Measurements from ENCODE around the gene IRX4.

The IRX4 gene

DNA sequence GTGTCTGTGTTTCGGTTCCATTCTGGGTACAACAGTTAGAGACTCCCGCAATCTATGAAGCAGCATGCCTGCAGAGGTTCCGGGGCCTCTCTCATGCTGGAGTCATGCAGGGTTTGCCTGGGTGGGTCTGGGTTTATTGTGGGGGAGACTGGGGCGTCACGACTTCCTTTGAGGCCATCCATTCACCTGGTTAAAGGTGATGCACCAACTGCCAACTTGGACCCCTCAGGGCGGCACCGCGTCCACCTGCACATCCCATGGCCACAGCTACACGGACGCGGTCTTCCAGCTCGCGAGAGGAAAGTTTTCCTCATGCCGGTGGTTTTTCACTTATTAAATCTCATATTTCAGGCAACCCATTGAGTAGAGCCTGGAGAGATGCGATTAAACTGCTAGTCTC is 30.9 kb upstream of the IRX4 start:
- Histone ChIP-seq H3K4me1 (ENCODE audit: insufficient read depth, low read length, poor library complexity, severe bottlenecking) (no peaks in the 10 kb centered on the region), H2AFZ (ENCODE audit: low read length) (no peak overlapping the region), H3K4me2 (ENCODE audit: low read depth, low read length, poor library complexity, severe bottlenecking) (no peak overlapping the region), H3K9me2 (replicated peaks; ENCODE audit: low read depth, low read length) (no peaks in the 10 kb centered on the region), H3K36me3 (ENCODE audit: insufficient read depth, low read length) (no peaks in the 10 kb centered on the region), H3K79me2 (ENCODE audit: insufficient read depth, low read length) (no peaks in the 10 kb centered on the region), H3K9me3 (ENCODE audit: insufficient read depth, low read depth, low read length) (no peaks in the 10 kb centered on the region; the same call in 1 of the 2 replicates), H3K27me3 (ENCODE audit: insufficient read depth, low read length, poor library complexity, severe bottlenecking) (no peaks in the 10 kb centered on the region), H3F3A (ENCODE audit: low read depth) (no peaks in the 10 kb centered on the region), H4K20me1 (ENCODE audit: insufficient read depth, low read length, poor library complexity, severe bottlenecking) (no peaks in the 10 kb centered on the region), H3K9ac (ENCODE audit: low read depth, low read length, poor library complexity, severe bottlenecking) (no peak overlapping the region), H3K4me3 (ENCODE audit: low read length, poor library complexity, severe bottlenecking) (no peak overlapping the region)
- TF ChIP-seq CTCF (conservative IDR thresholded peaks at IDR 0.05; ENCODE audit: low read length) (no peak), EZH2phosphoT487 (IDR thresholded peaks at IDR 0.05; ENCODE audit: borderline replicate concordance) (no peak)

DNA sequence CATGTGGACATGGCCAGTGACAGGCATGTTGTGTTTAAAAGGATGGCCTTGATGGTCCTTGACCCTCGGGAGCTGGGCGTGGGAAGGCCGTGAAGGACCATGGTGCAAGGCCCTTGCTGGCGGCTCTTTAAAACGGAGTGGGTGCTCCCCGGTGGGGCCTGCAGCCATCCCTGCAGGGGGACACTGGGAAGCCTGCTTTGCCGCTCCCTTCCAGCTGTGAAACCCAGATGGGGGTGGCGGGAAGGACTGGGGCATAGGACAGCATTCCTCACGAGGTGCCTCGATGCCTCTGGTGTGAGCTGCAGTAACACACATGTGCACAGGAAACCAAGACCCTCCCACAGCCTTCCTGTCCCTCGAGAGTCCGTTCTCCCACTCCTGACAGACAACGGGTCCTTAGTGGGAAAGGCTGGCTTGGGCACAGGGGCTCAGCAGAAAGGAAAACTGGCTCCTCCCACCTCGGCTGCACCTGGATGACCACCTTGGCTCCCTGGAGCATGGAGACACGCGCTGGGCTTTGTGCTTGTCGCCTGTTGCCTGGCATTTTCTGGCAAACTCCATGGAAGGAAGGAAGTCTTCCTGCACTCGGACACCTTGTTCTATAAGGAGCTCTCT is 30.3 kb upstream of the IRX4 start:
- no peak overlapping the region for H3K4me3 ChIP-seq (ENCODE audit: low read length, poor library complexity, severe bottlenecking)
- TF ChIP-seq EZH2phosphoT487 (IDR thresholded peaks at IDR 0.05; ENCODE audit: borderline replicate concordance) (no peak), CTCF (conservative IDR thresholded peaks at IDR 0.05; ENCODE audit: low read length) (no peak)
- H3K9me3 ChIP-seq (ENCODE audit: insufficient read depth, low read depth, low read length), result no peaks in the 10 kb centered on the region; the same call in 1 of the 2 replicates
- H3K9ac ChIP-seq (ENCODE audit: low read depth, low read length, poor library complexity, severe bottlenecking), result no peak overlapping the region
- H3K79me2 ChIP-seq (ENCODE audit: insufficient read depth, low read length), result no peaks in the 10 kb centered on the region
- H4K20me1 ChIP-seq (ENCODE audit: insufficient read depth, low read length, poor library complexity, severe bottlenecking), result no peaks in the 10 kb centered on the region
- H2AFZ ChIP-seq (ENCODE audit: low read length), result no peak overlapping the region
- H3K27me3 ChIP-seq (ENCODE audit: insufficient read depth, low read length, poor library complexity, severe bottlenecking), result no peaks in the 10 kb centered on the region
- no peaks in the 10 kb centered on the region for H3F3A ChIP-seq (ENCODE audit: low read depth)
- H3K4me2 ChIP-seq (ENCODE audit: low read depth, low read length, poor library complexity, severe bottlenecking), result no peak overlapping the region
- H3K36me3 ChIP-seq (ENCODE audit: insufficient read depth, low read length), result no peaks in the 10 kb centered on the region
- H3K4me1 ChIP-seq (ENCODE audit: insufficient read depth, low read length, poor library complexity, severe bottlenecking), result no peaks in the 10 kb centered on the region
- no peaks in the 10 kb centered on the region for H3K9me2 ChIP-seq (replicated peaks; ENCODE audit: low read depth, low read length)

- Histone ChIP-seq H3K4me3 (ENCODE audit: low read length, poor library complexity, severe bottlenecking) (no peak overlapping the region), H2AFZ (ENCODE audit: low read length) (no peak overlapping the region), H3K27me3 (ENCODE audit: insufficient read depth, low read length, poor library complexity, severe bottlenecking) (no peaks in the 10 kb centered on the region), H3K79me2 (ENCODE audit: insufficient read depth, low read length) (no peaks in the 10 kb centered on the region), H3K4me1 (ENCODE audit: insufficient read depth, low read length, poor library complexity, severe bottlenecking) (no peaks in the 10 kb centered on the region), H3F3A (ENCODE audit: low read depth) (no peaks in the 10 kb centered on the region), H4K20me1 (ENCODE audit: insufficient read depth, low read length, poor library complexity, severe bottlenecking) (no peaks in the 10 kb centered on the region), H3K9ac (ENCODE audit: low read depth, low read length, poor library complexity, severe bottlenecking) (no peak overlapping the region), H3K36me3 (ENCODE audit: insufficient read depth, low read length) (no peaks in the 10 kb centered on the region), H3K4me2 (ENCODE audit: low read depth, low read length, poor library complexity, severe bottlenecking) (no peak overlapping the region), H3K9me2 (replicated peaks; ENCODE audit: low read depth, low read length) (no peaks in the 10 kb centered on the region), H3K9me3 (ENCODE audit: insufficient read depth, low read depth, low read length) (no peaks in the 10 kb centered on the region; the same call in 1 of the 2 replicates)
- TF ChIP-seq EZH2phosphoT487 (IDR thresholded peaks at IDR 0.05; ENCODE audit: borderline replicate concordance) (no peak), CTCF (conservative IDR thresholded peaks at IDR 0.05; ENCODE audit: low read length) (no peak)
These were observed 29.1 kb upstream of the IRX4 start for GRCh38 chr5:1911773-1912235.

Data from Loucy (cell line).